ENCODE results near the gene TNS3.

- no peak for TF ChIP-seq CTCF (IDR thresholded peaks at IDR 0.05)
- TF ChIP-seq POLR2A (IDR thresholded peaks at IDR 0.05; ENCODE audit: low read depth), result no peak
Observed at GRCh38 chr7:47477191-47478016, 104.5 kb downstream of the TNS3 start.
